Osteoblast (primary cell): Measurements from ENCODE around the gene SLC25A22. TPM values are rescaled to one million over a fixed set of nuclear protein-coding genes. Genes with fewer than 3 reads are reported as not detected.
A peak's percentile ranks its signal among the peaks of the same experiment; 100 is the strongest.

Source experiments
- DNase-seq: peaks from one replicate; pipeline ENCODE4 v3.0.0; 2011; ENCODE audit warnings: low spot score, mixed read lengths; ENCODE audit not compliant: insufficient read length; ENCODE audit errors: missing footprints
- H2AFZ ChIP-seq: 2 replicates; pipeline ENCODE4 v1.6.0; 2011; ENCODE audit warnings: mild to moderate bottlenecking, low read length
- H3K27ac ChIP-seq: 2 replicates; pipeline ENCODE4 v1.5.1; 2011; ENCODE audit warnings: mild to moderate bottlenecking, low read depth, low read length, moderate library complexity
- H3K27me3 ChIP-seq: 2 replicates; pipeline ENCODE4 v1.6.0; 2012; ENCODE audit warnings: mild to moderate bottlenecking, control low read depth, inconsistent platforms, low read length, moderate library complexity; ENCODE audit not compliant: insufficient read depth
- H3K36me3 ChIP-seq: 2 replicates; pipeline ENCODE4 v1.5.1; 2011; ENCODE audit warnings: mild to moderate bottlenecking, low read length, control low read depth, moderate library complexity; ENCODE audit not compliant: insufficient read depth
- H3K4me1 ChIP-seq: 2 replicates; pipeline ENCODE4 v1.5.1; 2011; ENCODE audit warnings: mild to moderate bottlenecking, low read length, control low read depth, moderate library complexity; ENCODE audit not compliant: insufficient read depth
- H3K4me2 ChIP-seq: 2 replicates; pipeline ENCODE4 v1.6.0; 2011; ENCODE audit warnings: mild to moderate bottlenecking, low read length; ENCODE audit not compliant: insufficient read depth
- H3K4me3 ChIP-seq: fragments of 200-600 bp; sonication (generic); 3 replicates; pipeline ENCODE4 v1.5.1; 2012; ENCODE audit warnings: mild to moderate bottlenecking, low read length, inconsistent platforms; ENCODE audit not compliant: insufficient read depth
- H3K79me2 ChIP-seq: 2 replicates; pipeline ENCODE4 v1.6.0; 2012; ENCODE audit warnings: mild to moderate bottlenecking, low read length, control low read depth, inconsistent platforms; ENCODE audit not compliant: insufficient read depth
- H3K9me3 ChIP-seq: 2 replicates; pipeline ENCODE4 v1.5.1; 2011; ENCODE audit warnings: low read depth, low read length, control low read depth
- H4K20me1 ChIP-seq: 2 replicates; pipeline ENCODE4 v1.6.0; 2012; ENCODE audit warnings: mild to moderate bottlenecking, low read length, control low read depth; ENCODE audit not compliant: insufficient read depth
- CTCF ChIP-seq: IDR thresholded peaks from 2 replicates; pipeline ENCODE4 v1.5.1; 2011; ENCODE audit warnings: mild to moderate bottlenecking, low read depth, low read length, moderate library complexity; ENCODE audit errors: extremely low read depth
- total RNA-seq: library from RNA; depleted of rRNA; stranded (reverse); fragments of >200 nt; gene quantifications from 2 replicates; pipeline ENCODE4 v1.2.3, GENCODE V29; 2012

SLC25A22 gene
- total RNA-seq, 1 donor, result 9.0 TPM

- TF ChIP-seq CTCF, result no peak
- Histone ChIP-seq H2AFZ (peak overlapping the region; percentile 97), H3K27ac (peak overlapping the region; percentile 99), H3K79me2 (peaks cover 43% of the 10 kb centered on the region), H3K4me3 (peak overlapping the region; percentile 82), H3K27me3 (no peaks in the 10 kb centered on the region), H4K20me1 (peaks cover 30% of the 10 kb centered on the region), H3K36me3 (peaks cover 27% of the 10 kb centered on the region), H3K4me2 (peak overlapping the region; percentile 98), H3K9me3 (no peaks in the 10 kb centered on the region), H3K4me1 (peaks cover 36% of the 10 kb centered on the region)
- DNase-seq, result peak; percentile 94
These were observed 10.6 kb upstream of the SLC25A22 start for GRCh38 chr11:808427-809286.

- peak overlapping the region; percentile 74 for H3K4me3 ChIP-seq
- H3K36me3 ChIP-seq, result peaks cover 21% of the 10 kb centered on the region
- H3K79me2 ChIP-seq, result peaks cover 22% of the 10 kb centered on the region
- peak overlapping the region; percentile 31 for H2AFZ ChIP-seq
- no peak for DNase-seq
- TF ChIP-seq CTCF, result no peak
- no peaks in the 10 kb centered on the region for H3K9me3 ChIP-seq
- H3K27me3 ChIP-seq, result no peaks in the 10 kb centered on the region
- peak overlapping the region; percentile 87 for H3K4me2 ChIP-seq
- H4K20me1 ChIP-seq, result no peaks in the 10 kb centered on the region
- no peak overlapping the region for H3K27ac ChIP-seq
- peaks cover 23% of the 10 kb centered on the region for H3K4me1 ChIP-seq
These were observed 6.5 kb upstream of the SLC25A22 start for GRCh38 chr11:804599-804964.

GRCh38 chr11:803770-804598 lies 5.9 kb upstream of the SLC25A22 start:
- Histone ChIP-seq H3K79me2 (peaks cover 22% of the 10 kb centered on the region), H3K4me1 (peaks cover 23% of the 10 kb centered on the region), H4K20me1 (no peaks in the 10 kb centered on the region), H3K9me3 (no peaks in the 10 kb centered on the region), H3K36me3 (peaks cover 23% of the 10 kb centered on the region), H3K27ac (no peak overlapping the region), H3K4me3 (peak overlapping the region; percentile 74), H3K4me2 (peak overlapping the region; percentile 87), H2AFZ (peak overlapping the region; percentile 31), H3K27me3 (no peaks in the 10 kb centered on the region)
- no peak for TF ChIP-seq CTCF
- DNase-seq, result peak; percentile 97

- peaks cover 19% of the 10 kb centered on the region for H3K4me1 ChIP-seq
These were observed 5.3 kb upstream of the SLC25A22 start for GRCh38 chr11:803467-803742.

More at GRCh38 chr11:803467-803742, 5.3 kb upstream of the SLC25A22 start:
- peak overlapping the region; percentile 74 for H3K4me3 ChIP-seq
- TF ChIP-seq CTCF, result no peak
- H3K9me3 ChIP-seq, result no peaks in the 10 kb centered on the region
- H3K27me3 ChIP-seq, result no peaks in the 10 kb centered on the region
- no peaks in the 10 kb centered on the region for H4K20me1 ChIP-seq
- peaks cover 23% of the 10 kb centered on the region for H3K36me3 ChIP-seq
- peaks cover 16% of the 10 kb centered on the region for H3K79me2 ChIP-seq
- H3K27ac ChIP-seq, result no peak overlapping the region
- no peak for DNase-seq
- H3K4me2 ChIP-seq, result peak overlapping the region; percentile 87
- no peak overlapping the region for H2AFZ ChIP-seq
